ENCODE measurements around the gene PIKFYVE.
A peak's percentile ranks its signal among the peaks of the same experiment; 100 is the strongest.

The PIKFYVE gene

GRCh38 chr2:208244422-208244821 is 21.6 kb upstream of the PIKFYVE start:
- Histone ChIP-seq H3K27ac (ENCODE audit: low read depth, low read length) (no peak overlapping the region), H3K36me3 (ENCODE audit: insufficient read depth, low read length) (peaks cover 57% of the 10 kb centered on the region), H3K27me3 (ENCODE audit: control insufficient read depth in 1 of 2, insufficient read depth in 2 of 2, low read length in 2 of 2) (no peaks in the 10 kb centered on the region), H3K9ac (ENCODE audit: low read length) (no peak overlapping the region), H3K4me1 (ENCODE audit: insufficient read depth, low read length) (no peaks in the 10 kb centered on the region), H3K4me3 (ENCODE audit: low read depth in 1 of 2, low read length in 2 of 2) (no peak overlapping the region), H3K9me3 (ENCODE audit: low read length) (no peaks in the 10 kb centered on the region)

- H3K4me1 ChIP-seq (ENCODE audit: insufficient read depth, low read length), result no peaks in the 10 kb centered on the region
- no peak overlapping the region for H3K9ac ChIP-seq (ENCODE audit: low read length)
- no peak overlapping the region for H3K4me3 ChIP-seq (ENCODE audit: low read depth in 1 of 2, low read length in 2 of 2)
- H3K27ac ChIP-seq (ENCODE audit: low read depth, low read length), result no peak overlapping the region
- H3K9me3 ChIP-seq (ENCODE audit: low read length), result no peaks in the 10 kb centered on the region
- peaks cover 63% of the 10 kb centered on the region for H3K36me3 ChIP-seq (ENCODE audit: insufficient read depth, low read length)
- no peaks in the 10 kb centered on the region for H3K27me3 ChIP-seq (ENCODE audit: control insufficient read depth in 1 of 2, insufficient read depth in 2 of 2, low read length in 2 of 2)
These were observed 20.3 kb upstream of the PIKFYVE start for GRCh38 chr2:208245746-208246145.

- no peaks in the 10 kb centered on the region for H3K27me3 ChIP-seq (ENCODE audit: control insufficient read depth in 1 of 2, insufficient read depth in 2 of 2, low read length in 2 of 2)
- H3K36me3 ChIP-seq (ENCODE audit: insufficient read depth, low read length), result peaks cover 53% of the 10 kb centered on the region
- H3K27ac ChIP-seq (ENCODE audit: low read depth, low read length), result no peak overlapping the region
- no peaks in the 10 kb centered on the region for H3K9me3 ChIP-seq (ENCODE audit: low read length)
- H3K4me1 ChIP-seq (ENCODE audit: insufficient read depth, low read length), result peaks cover 13% of the 10 kb centered on the region
- no peak overlapping the region for H3K4me3 ChIP-seq (ENCODE audit: low read depth in 1 of 2, low read length in 2 of 2)
- H3K9ac ChIP-seq (ENCODE audit: low read length), result no peak overlapping the region
These were observed 17.5 kb upstream of the PIKFYVE start for GRCh38 chr2:208248601-208249000.

GRCh38 chr2:208249296-208249695 is 16.8 kb upstream of the PIKFYVE start:
- Histone ChIP-seq H3K36me3 (ENCODE audit: insufficient read depth, low read length) (peaks cover 53% of the 10 kb centered on the region), H3K4me3 (ENCODE audit: low read depth in 1 of 2, low read length in 2 of 2) (no peak overlapping the region), H3K4me1 (ENCODE audit: insufficient read depth, low read length) (peaks cover 16% of the 10 kb centered on the region)

GRCh38 chr2:208250388-208250787 is 15.7 kb upstream of the PIKFYVE start:
- Histone ChIP-seq H3K36me3 (ENCODE audit: insufficient read depth, low read length) (peaks cover 43% of the 10 kb centered on the region), H3K27me3 (ENCODE audit: control insufficient read depth in 1 of 2, insufficient read depth in 2 of 2, low read length in 2 of 2) (no peaks in the 10 kb centered on the region), H3K9ac (ENCODE audit: low read length) (no peak overlapping the region), H3K4me1 (ENCODE audit: insufficient read depth, low read length) (peaks cover 16% of the 10 kb centered on the region), H3K27ac (ENCODE audit: low read depth, low read length) (no peak overlapping the region), H3K9me3 (ENCODE audit: low read length) (no peaks in the 10 kb centered on the region), H3K4me3 (ENCODE audit: low read depth in 1 of 2, low read length in 2 of 2) (no peak overlapping the region)

More at GRCh38 chr2:208249296-208249695, 16.8 kb upstream of the PIKFYVE start:
- Histone ChIP-seq H3K27ac (ENCODE audit: low read depth, low read length) (no peak overlapping the region), H3K27me3 (ENCODE audit: control insufficient read depth in 1 of 2, insufficient read depth in 2 of 2, low read length in 2 of 2) (no peaks in the 10 kb centered on the region), H3K9ac (ENCODE audit: low read length) (no peak overlapping the region), H3K9me3 (ENCODE audit: low read length) (no peaks in the 10 kb centered on the region)

- Histone ChIP-seq H3K27me3 (ENCODE audit: control insufficient read depth in 1 of 2, insufficient read depth in 2 of 2, low read length in 2 of 2) (no peaks in the 10 kb centered on the region), H3K27ac (ENCODE audit: low read depth, low read length) (no peak overlapping the region), H3K36me3 (ENCODE audit: insufficient read depth, low read length) (peaks cover 43% of the 10 kb centered on the region), H3K9ac (ENCODE audit: low read length) (no peak overlapping the region), H3K9me3 (ENCODE audit: low read length) (no peaks in the 10 kb centered on the region), H3K4me3 (ENCODE audit: low read depth in 1 of 2, low read length in 2 of 2) (no peak overlapping the region), H3K4me1 (ENCODE audit: insufficient read depth, low read length) (peaks cover 21% of the 10 kb centered on the region)
These were observed 15.0 kb upstream of the PIKFYVE start for GRCh38 chr2:208251098-208251497.

- peak overlapping the region in 1 of 2 donors; percentile 99 for H3K4me3 ChIP-seq (ENCODE audit: low read depth in 1 of 2, low read length in 2 of 2)
- H3K27me3 ChIP-seq (ENCODE audit: control insufficient read depth in 1 of 2, insufficient read depth in 2 of 2, low read length in 2 of 2), result no peaks in the 10 kb centered on the region
- H3K4me1 ChIP-seq (ENCODE audit: insufficient read depth, low read length), result peaks cover 21% of the 10 kb centered on the region
- H3K36me3 ChIP-seq (ENCODE audit: insufficient read depth, low read length), result peaks cover 31% of the 10 kb centered on the region
- peak overlapping the region; percentile 91 for H3K27ac ChIP-seq (ENCODE audit: low read depth, low read length)
- no peaks in the 10 kb centered on the region for H3K9me3 ChIP-seq (ENCODE audit: low read length)
- peak overlapping the region; percentile 30 for H3K9ac ChIP-seq (ENCODE audit: low read length)
These were observed 13.2 kb upstream of the PIKFYVE start for GRCh38 chr2:208252716-208253492.

- Histone ChIP-seq H3K27ac (ENCODE audit: low read depth, low read length) (peak overlapping the region; percentile 91), H3K9ac (ENCODE audit: low read length) (peak overlapping the region; percentile 30), H3K27me3 (ENCODE audit: control insufficient read depth in 1 of 2, insufficient read depth in 2 of 2, low read length in 2 of 2) (no peaks in the 10 kb centered on the region), H3K4me1 (ENCODE audit: insufficient read depth, low read length) (peaks cover 21% of the 10 kb centered on the region), H3K36me3 (ENCODE audit: insufficient read depth, low read length) (peaks cover 23% of the 10 kb centered on the region), H3K9me3 (ENCODE audit: low read length) (no peaks in the 10 kb centered on the region), H3K4me3 (ENCODE audit: low read depth in 1 of 2, low read length in 2 of 2) (peak overlapping the region; percentile 98 to 99)
These were observed 12.4 kb upstream of the PIKFYVE start for GRCh38 chr2:208253600-208254117.

GRCh38 chr2:208254118-208254870 is 11.8 kb upstream of the PIKFYVE start:
- H3K27ac ChIP-seq (ENCODE audit: low read depth, low read length), result peak overlapping the region; percentile 91

GRCh38 chr2:208254871-208255556 is 11.0 kb upstream of the PIKFYVE start, which contains the start of gene IDH1:
Gene IDH1 (minus strand): TSS chr2:208255071. CDS start chr2:208251551, 3,520 bp downstream.
- Histone ChIP-seq H3K9me3 (ENCODE audit: low read length) (no peaks in the 10 kb centered on the region), H3K36me3 (ENCODE audit: insufficient read depth, low read length) (peaks cover 11% of the 10 kb centered on the region), H3K4me3 (ENCODE audit: low read depth in 1 of 2, low read length in 2 of 2) (peak within 1 kb of the TSS; percentile 98 to 99), H3K4me1 (ENCODE audit: insufficient read depth, low read length) (peaks cover 21% of the 10 kb centered on the region), H3K27me3 (ENCODE audit: control insufficient read depth in 1 of 2, insufficient read depth in 2 of 2, low read length in 2 of 2) (no peaks in the 10 kb centered on the region), H3K27ac (ENCODE audit: low read depth, low read length) (peak within 1 kb of the TSS; percentile 91), H3K9ac (ENCODE audit: low read length) (peak within 1 kb of the TSS; percentile 30)

More at GRCh38 chr2:208254118-208254870, 11.8 kb upstream of the PIKFYVE start:
- Histone ChIP-seq H3K9me3 (ENCODE audit: low read length) (no peaks in the 10 kb centered on the region), H3K36me3 (ENCODE audit: insufficient read depth, low read length) (peaks cover 18% of the 10 kb centered on the region), H3K4me3 (ENCODE audit: low read depth in 1 of 2, low read length in 2 of 2) (peak overlapping the region; percentile 98 to 99), H3K9ac (ENCODE audit: low read length) (peak overlapping the region; percentile 30), H3K27me3 (ENCODE audit: control insufficient read depth in 1 of 2, insufficient read depth in 2 of 2, low read length in 2 of 2) (no peaks in the 10 kb centered on the region), H3K4me1 (ENCODE audit: insufficient read depth, low read length) (peaks cover 21% of the 10 kb centered on the region)
